Endothelial cell of umbilical vein (primary cell): Measurements from ENCODE around the gene BPIFA3. TPM values are rescaled to one million over a fixed set of nuclear protein-coding genes. Genes with fewer than 3 reads are reported as not detected.

Experiments used
- BruUV-seq: library from RNA; stranded (reverse); fragments of 400-500 nt; replicated peaks from 2 replicates; lab custom pipeline; 2021; lab: Mats Ljungman, UMichigan
- CTCF ChIA-PET: fragments of 300-600, 350-600 bp; sonication (Branson Sonifier 250); formaldehyde crosslinking; loops from one replicate; lab custom pipeline; 2021; ENCODE audit warnings: antibody characterized with exemption, inconsistent platforms; lab: Charles Lee
- POLR2A ChIA-PET: fragments of 300-600, 350-600 bp; sonication (Branson Sonifier 250); formaldehyde crosslinking; loops from one replicate; lab custom pipeline; 2021; ENCODE audit warnings: antibody characterized with exemption, inconsistent platforms; lab: Charles Lee
- DNase-seq: peaks from one replicate; pipeline ENCODE4 v3.0.0-alpha.2; 2011; ENCODE audit warnings: low read depth, low spot score
- FAIRE-seq: peaks from 2 replicates; lab custom pipeline; 2011; peaks lifted over from hg19 to GRCh38; lab: Jason Lieb, UNC
- H2AFZ ChIP-seq: 2 replicates; pipeline ENCODE4 v1.6.0; 2012; ENCODE audit warnings: low read depth, low read length, control low read depth, inconsistent platforms
- H3K27ac ChIP-seq: 2 replicates; pipeline ENCODE4 v1.5.1; 2011; ENCODE audit warnings: low read depth, mild to moderate bottlenecking, control low read depth, low read length, moderate library complexity; ENCODE audit not compliant: insufficient read depth
- H3K27me3 ChIP-seq, 2 experiments: 2 replicates each; pipeline versions ENCODE4 v1.6.0 to v1.6.1; 2011; ENCODE audit warnings: low read length in 2 of 2, mixed read lengths in 1 of 2; ENCODE audit not compliant: control insufficient read depth in 2 of 2, insufficient read depth in 2 of 2
- H3K36me3 ChIP-seq, 2 experiments: 2 replicates in 1 of 2; 3 replicates in 1 of 2; pipeline ENCODE4 v1.5.1; 2011; ENCODE audit warnings: low read length in 2 of 2, mild to moderate bottlenecking in 1 of 2, moderate library complexity in 1 of 2; ENCODE audit not compliant: control insufficient read depth in 2 of 2, insufficient read depth in 2 of 2; ENCODE audit errors: extremely low read depth in 1 of 2
- H3K4me1 ChIP-seq: 3 replicates; pipeline ENCODE4 v1.5.1; 2011; ENCODE audit warnings: mild to moderate bottlenecking, low read length; ENCODE audit not compliant: control insufficient read depth, insufficient read depth; ENCODE audit errors: extremely low read depth
- H3K4me2 ChIP-seq: 2 replicates; pipeline ENCODE4 v1.6.1; 2011; ENCODE audit warnings: low read length, control low read depth, mixed read lengths; ENCODE audit not compliant: insufficient read depth
- H3K4me3 ChIP-seq, 3 experiments: fragments of 200-600 bp in 1 of 3; sonication (generic), shearing (Covaris generic) in 1 of 3; replicated peaks in 1 of 3; 2 replicates each; pipeline ENCODE4 v1.5.1; 2011 to 2016; ENCODE audit warnings: control low read depth in 3 of 3, low read length in 3 of 3, mild to moderate bottlenecking in 2 of 3, inconsistent platforms in 1 of 3, low read depth in 1 of 3, moderate library complexity in 1 of 3; ENCODE audit not compliant: insufficient read depth in 1 of 3
- H3K79me2 ChIP-seq: 2 replicates; pipeline ENCODE4 v1.6.0; 2012; ENCODE audit warnings: low read length, inconsistent platforms; ENCODE audit not compliant: control insufficient read depth, insufficient read depth
- H3K9ac ChIP-seq: replicated peaks from 2 replicates; pipeline ENCODE3; 2011; ENCODE audit warnings: low read length, control low read depth; ENCODE audit not compliant: insufficient read depth; ENCODE audit errors: extremely low read depth
- H3K9me1 ChIP-seq: replicated peaks from 3 replicates; pipeline ENCODE4 v1.6.0; 2011; ENCODE audit warnings: mild to moderate bottlenecking, low read length; ENCODE audit not compliant: control insufficient read depth, insufficient read depth; ENCODE audit errors: extremely low read depth
- H3K9me3 ChIP-seq: replicated peaks from 2 replicates; pipeline ENCODE4 v1.5.1; 2012; ENCODE audit warnings: low read length, inconsistent platforms; ENCODE audit not compliant: control insufficient read depth, insufficient read depth
- H4K20me1 ChIP-seq: replicated peaks from 2 replicates; pipeline ENCODE3; 2011; ENCODE audit warnings: mild to moderate bottlenecking, low read length; ENCODE audit not compliant: control insufficient read depth, insufficient read depth; ENCODE audit errors: extremely low read depth
- CTCF ChIP-seq, 2 donors: IDR thresholded peaks; 1 replicate in 1 of 2; 2 replicates in 1 of 2; pipeline ENCODE4 v1.5.1; 2011; ENCODE audit warnings: low read length in 2 of 2, mild to moderate bottlenecking in 2 of 2, moderate library complexity in 2 of 2, control low read depth in 1 of 2, inconsistent platforms in 1 of 2, low read depth in 1 of 2; ENCODE audit not compliant: insufficient read depth in 1 of 2; ENCODE audit errors: extremely low read depth in 1 of 2
- EZH2 ChIP-seq: IDR thresholded peaks from 2 replicates; pipeline ENCODE4 v1.6.1; 2012; ENCODE audit warnings: borderline replicate concordance, low read depth, mild to moderate bottlenecking, moderate library complexity, low read length, inconsistent platforms; ENCODE audit not compliant: severe bottlenecking
- FOS ChIP-seq: IDR thresholded peaks from 2 replicates; pipeline ENCODE4 v1.6.1; 2011; ENCODE audit warnings: mild to moderate bottlenecking, low read length, moderate library complexity, borderline replicate concordance; ENCODE audit not compliant: insufficient read depth
- GATA2 ChIP-seq: IDR thresholded peaks from 2 replicates; pipeline ENCODE4 v1.7.0; 2011; ENCODE audit warnings: low read depth, mild to moderate bottlenecking, moderate library complexity, mixed read lengths, low read length; ENCODE audit not compliant: insufficient read length, insufficient read depth
- JUN ChIP-seq: IDR thresholded peaks from 2 replicates; pipeline ENCODE4 v1.6.1; 2011; ENCODE audit warnings: borderline replicate concordance, low read depth; ENCODE audit not compliant: insufficient read length, insufficient read depth
- MAX ChIP-seq: IDR thresholded peaks from 2 replicates; pipeline ENCODE4 v1.6.1; 2011; ENCODE audit not compliant: insufficient read depth, insufficient read length
- MYC ChIP-seq: IDR thresholded peaks from one replicate; pipeline ENCODE4 v1.6.1; 2011; ENCODE audit warnings: mild to moderate bottlenecking, low read depth, low read length
- POLR2A ChIP-seq: IDR thresholded peaks from 2 replicates; pipeline ENCODE4 v1.6.1; 2012; ENCODE audit warnings: low read depth, mild to moderate bottlenecking, control low read depth, low read length
- POLR2AphosphoS5 ChIP-seq: IDR thresholded peaks from 2 replicates; pipeline ENCODE4 v1.6.1; 2012; ENCODE audit warnings: low read depth, mild to moderate bottlenecking, control low read depth, low read length, moderate library complexity; ENCODE audit not compliant: insufficient read depth
- dilution Hi-C: fragments of 300-500 bp; cut with MboI; formaldehyde crosslinking; loops from one replicate; pipeline ENCODE4 v1.15.0; 2019; ENCODE audit warnings: low sequenced_read_pairs; ENCODE audit not compliant: extremely low pct_ligation_motif_present
- intact Hi-C: fragments of 100-400 bp; cut with micrococcal nuclease; formaldehyde crosslinking; loops from one replicate; pipeline ENCODE4 v1.10.0; 2022
- polyA plus RNA-seq, 4 experiments: library from polyadenylated mRNA; depleted of rRNA in 3 of 4; stranded (reverse) in 3 of 4; unstranded in 1 of 4; fragments of >200 nt; gene quantifications; 2 replicates each; pipeline versions ENCODE4 v1.2.1 to v1.2.3, GENCODE V29; 2011 to 2012; ENCODE audit warnings: missing spikeins in 1 of 4
- total RNA-seq: library from RNA; stranded (reverse); gene quantifications from 2 replicates; pipeline ENCODE4 v1.2.3, GENCODE V29; 2021

The BPIFA3 gene
- total and polyA plus RNA-seq, 2 donors (not counting 3 experiments of a cell fraction or from before 2014, with no cell fraction given): not detected

GRCh38 chr20:33240923-33241322, 23.8 kb downstream of the BPIFA3 start:
- Histone ChIP-seq H3K4me3 (no peak overlapping the region), H3K4me2 (no peak overlapping the region), H3K36me3 (no peaks in the 10 kb centered on the region), H3K9ac (no peak overlapping the region), H3K79me2 (no peaks in the 10 kb centered on the region), H3K9me3 (no peaks in the 10 kb centered on the region), H3K4me1 (no peaks in the 10 kb centered on the region), H2AFZ (no peak overlapping the region), H3K9me1 (no peaks in the 10 kb centered on the region), H3K27me3 (no peaks in the 10 kb centered on the region), H3K27ac (no peak overlapping the region), H4K20me1 (no peaks in the 10 kb centered on the region)
- POLR2A ChIA-PET: no interaction called here
- dilution Hi-C loops (no loop called here), intact Hi-C loops (no loop called here)
- no TSS peak for BruUV-seq
- CTCF ChIA-PET: no interaction called here
- TF ChIP-seq POLR2A: no peak
- TF ChIP-seq FOS: no peak
- TF ChIP-seq MAX: no peak
- TF ChIP-seq POLR2AphosphoS5: no peak
- TF ChIP-seq EZH2: no peak
- no peak for TF ChIP-seq MYC
- TF ChIP-seq GATA2: no peak
- no peak for TF ChIP-seq JUN
- TF ChIP-seq CTCF (IDR thresholded peaks at IDR 0.05; ENCODE audit: extremely low read depth in 1 of 2, insufficient read depth in 1 of 2, low read depth in 1 of 2, low read length in 2 of 2): no peak
- no peak for DNase-seq
- FAIRE-seq: no peak
